Measurements from ENCODE around the gene CYP4F12.

- TF ChIP-seq, protein P1, sequence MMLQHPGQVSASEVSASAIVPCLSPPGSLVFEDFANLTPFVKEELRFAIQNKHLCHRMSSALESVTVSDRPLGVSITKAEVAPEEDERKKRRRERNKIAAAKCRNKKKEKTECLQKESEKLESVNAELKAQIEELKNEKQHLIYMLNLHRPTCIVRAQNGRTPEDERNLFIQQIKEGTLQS (IDR thresholded peaks at IDR 0.05) = no peak
- TF ChIP-seq, protein P2, sequence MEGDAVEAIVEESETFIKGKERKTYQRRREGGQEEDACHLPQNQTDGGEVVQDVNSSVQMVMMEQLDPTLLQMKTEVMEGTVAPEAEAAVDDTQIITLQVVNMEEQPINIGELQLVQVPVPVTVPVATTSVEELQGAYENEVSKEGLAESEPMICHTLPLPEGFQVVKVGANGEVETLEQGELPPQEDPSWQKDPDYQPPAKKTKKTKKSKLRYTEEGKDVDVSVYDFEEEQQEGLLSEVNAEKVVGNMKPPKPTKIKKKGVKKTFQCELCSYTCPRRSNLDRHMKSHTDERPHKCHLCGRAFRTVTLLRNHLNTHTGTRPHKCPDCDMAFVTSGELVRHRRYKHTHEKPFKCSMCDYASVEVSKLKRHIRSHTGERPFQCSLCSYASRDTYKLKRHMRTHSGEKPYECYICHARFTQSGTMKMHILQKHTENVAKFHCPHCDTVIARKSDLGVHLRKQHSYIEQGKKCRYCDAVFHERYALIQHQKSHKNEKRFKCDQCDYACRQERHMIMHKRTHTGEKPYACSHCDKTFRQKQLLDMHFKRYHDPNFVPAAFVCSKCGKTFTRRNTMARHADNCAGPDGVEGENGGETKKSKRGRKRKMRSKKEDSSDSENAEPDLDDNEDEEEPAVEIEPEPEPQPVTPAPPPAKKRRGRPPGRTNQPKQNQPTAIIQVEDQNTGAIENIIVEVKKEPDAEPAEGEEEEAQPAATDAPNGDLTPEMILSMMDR (IDR thresholded peaks at IDR 0.05; ENCODE audit: low read depth, low read length, missing input control) = no peak
- TF ChIP-seq YY1 (IDR thresholded peaks at IDR 0.05) (no peak), GABPA (IDR thresholded peaks at IDR 0.05 in 1 of 2, conservative IDR thresholded peaks at IDR 0.05 in 1 of 2) (no peak), RAD21 (IDR thresholded peaks at IDR 0.05) (peak; percentile 10 to 37), EGR1 (IDR thresholded peaks at IDR 0.05; ENCODE audit: low read depth in 2 of 2) (no peak), MAX (IDR thresholded peaks at IDR 0.05) (peak; percentile 14), HNF4A (conservative IDR thresholded peaks at IDR 0.05) (peak; percentile 67 to 81), FOXA1 (IDR thresholded peaks at IDR 0.05) (no peak), TAF1 (conservative IDR thresholded peaks at IDR 0.05) (no peak), HNF4G (IDR thresholded peaks at IDR 0.05) (no peak), JUND (IDR thresholded peaks at IDR 0.05) (peak; percentile 52 to 56)
- TF ChIP-seq, protein P3, sequence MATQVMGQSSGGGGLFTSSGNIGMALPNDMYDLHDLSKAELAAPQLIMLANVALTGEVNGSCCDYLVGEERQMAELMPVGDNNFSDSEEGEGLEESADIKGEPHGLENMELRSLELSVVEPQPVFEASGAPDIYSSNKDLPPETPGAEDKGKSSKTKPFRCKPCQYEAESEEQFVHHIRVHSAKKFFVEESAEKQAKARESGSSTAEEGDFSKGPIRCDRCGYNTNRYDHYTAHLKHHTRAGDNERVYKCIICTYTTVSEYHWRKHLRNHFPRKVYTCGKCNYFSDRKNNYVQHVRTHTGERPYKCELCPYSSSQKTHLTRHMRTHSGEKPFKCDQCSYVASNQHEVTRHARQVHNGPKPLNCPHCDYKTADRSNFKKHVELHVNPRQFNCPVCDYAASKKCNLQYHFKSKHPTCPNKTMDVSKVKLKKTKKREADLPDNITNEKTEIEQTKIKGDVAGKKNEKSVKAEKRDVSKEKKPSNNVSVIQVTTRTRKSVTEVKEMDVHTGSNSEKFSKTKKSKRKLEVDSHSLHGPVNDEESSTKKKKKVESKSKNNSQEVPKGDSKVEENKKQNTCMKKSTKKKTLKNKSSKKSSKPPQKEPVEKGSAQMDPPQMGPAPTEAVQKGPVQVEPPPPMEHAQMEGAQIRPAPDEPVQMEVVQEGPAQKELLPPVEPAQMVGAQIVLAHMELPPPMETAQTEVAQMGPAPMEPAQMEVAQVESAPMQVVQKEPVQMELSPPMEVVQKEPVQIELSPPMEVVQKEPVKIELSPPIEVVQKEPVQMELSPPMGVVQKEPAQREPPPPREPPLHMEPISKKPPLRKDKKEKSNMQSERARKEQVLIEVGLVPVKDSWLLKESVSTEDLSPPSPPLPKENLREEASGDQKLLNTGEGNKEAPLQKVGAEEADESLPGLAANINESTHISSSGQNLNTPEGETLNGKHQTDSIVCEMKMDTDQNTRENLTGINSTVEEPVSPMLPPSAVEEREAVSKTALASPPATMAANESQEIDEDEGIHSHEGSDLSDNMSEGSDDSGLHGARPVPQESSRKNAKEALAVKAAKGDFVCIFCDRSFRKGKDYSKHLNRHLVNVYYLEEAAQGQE (IDR thresholded peaks at IDR 0.05) = peak; percentile 37
Measured at GRCh38 chr19:15634105-15634504, 38.8 kb upstream of the CYP4F12 start.
